Central memory CD8-positive, alpha-beta T cell (primary cell): Measurements from ENCODE around the gene CHMP4A.
"Not testable (repeated sequence)": the region's sequence is repeated elsewhere in the genome, so short reads cannot be mapped to it uniquely, and the experiment has no call there.

Experiments used
- ATAC-seq: fragments of 150-1000 bp; cut with Tn5 transposase; replicated peaks from 2 replicates; pipeline ENCODE4 v1.10.0; 2022; ENCODE audit warnings: mild to moderate bottlenecking, moderate FRiP score, moderate number of reproducible peaks; ENCODE audit not compliant: poor library complexity, severe bottlenecking; ENCODE audit errors: extremely low read depth
- DNase-seq, 2 donors: peaks; one replicate each; pipeline ENCODE4 v3.0.0; 2021; ENCODE audit warnings: low spot score in 2 of 2
- H3K27ac Mint-ChIP-seq: one replicate; pipeline ENCODE4 v1.8.0; 2022; ENCODE audit warnings: low read depth, mild to moderate bottlenecking, moderate library complexity, mixed read lengths
- H3K27me3 Mint-ChIP-seq: one replicate; pipeline ENCODE4 v1.8.0; 2022; ENCODE audit warnings: mixed read lengths
- H3K36me3 Mint-ChIP-seq: one replicate; pipeline ENCODE4 v1.8.0; 2022; ENCODE audit warnings: mild to moderate bottlenecking, moderate library complexity, mixed read lengths; ENCODE audit not compliant: insufficient read depth
- H3K4me1 Mint-ChIP-seq: one replicate; pipeline ENCODE4 v1.8.0; 2022; ENCODE audit warnings: mixed read lengths
- H3K4me3 Mint-ChIP-seq: one replicate; pipeline ENCODE4 v1.8.0; 2022; ENCODE audit warnings: mild to moderate bottlenecking, moderate library complexity, mixed read lengths
- H3K9me3 Mint-ChIP-seq: one replicate; pipeline ENCODE4 v1.8.0; 2022; ENCODE audit warnings: mixed read lengths

CHMP4A gene

DNA sequence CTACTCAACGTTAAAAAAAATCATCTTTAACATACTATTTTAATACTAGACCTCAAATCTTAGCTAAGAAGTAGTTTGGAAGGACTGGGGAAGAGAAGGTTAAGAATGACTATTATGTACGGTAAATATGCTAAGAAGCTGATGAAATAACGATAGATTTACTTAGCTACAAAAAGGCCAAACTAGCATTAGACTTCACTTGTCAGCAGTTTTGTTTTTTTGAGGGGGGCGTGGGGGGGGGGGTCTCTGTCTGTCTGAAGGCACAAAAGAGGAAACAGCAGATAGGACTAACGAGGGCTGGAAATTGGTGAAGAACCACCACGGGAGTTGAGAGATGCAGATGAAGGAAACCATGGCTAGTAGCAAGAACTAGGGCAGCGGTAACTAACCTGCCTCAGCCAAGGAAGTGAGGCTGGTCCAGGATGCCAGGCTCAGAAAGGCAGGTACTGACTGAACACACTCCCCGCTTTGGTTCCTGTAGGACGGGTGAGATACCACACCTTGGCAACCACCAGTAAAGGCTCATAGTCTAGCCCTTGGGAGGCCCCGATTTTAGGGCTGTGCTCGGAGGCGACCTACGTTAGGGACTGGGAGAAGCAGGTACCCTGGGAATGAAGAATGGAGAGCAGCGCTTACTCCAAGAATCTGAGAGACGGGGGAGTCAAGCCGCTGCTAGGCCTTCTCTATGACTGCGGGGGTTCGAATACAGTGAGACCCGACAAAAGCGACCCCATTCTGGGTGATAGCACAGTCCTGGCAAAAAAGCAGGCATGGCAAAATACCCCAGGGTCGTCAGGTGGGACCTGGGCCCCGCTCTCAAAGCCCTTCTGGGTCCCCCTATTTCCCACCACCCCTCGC lies 18.2 kb upstream of the CHMP4A start:
- H3K4me3 Mint-ChIP-seq, result peak overlapping the region; percentile 86
- DNase-seq (no peak), ATAC-seq (peak; percentile 38)
- H3K36me3 Mint-ChIP-seq, result peaks cover 20% of the 10 kb centered on the region
- peaks cover 56% of the 10 kb centered on the region for H3K4me1 Mint-ChIP-seq
- peak overlapping the region; percentile 89 for H3K27ac Mint-ChIP-seq
- H3K27me3 Mint-ChIP-seq, result no peaks in the 10 kb centered on the region
- no peaks in the 10 kb centered on the region for H3K9me3 Mint-ChIP-seq

DNA sequence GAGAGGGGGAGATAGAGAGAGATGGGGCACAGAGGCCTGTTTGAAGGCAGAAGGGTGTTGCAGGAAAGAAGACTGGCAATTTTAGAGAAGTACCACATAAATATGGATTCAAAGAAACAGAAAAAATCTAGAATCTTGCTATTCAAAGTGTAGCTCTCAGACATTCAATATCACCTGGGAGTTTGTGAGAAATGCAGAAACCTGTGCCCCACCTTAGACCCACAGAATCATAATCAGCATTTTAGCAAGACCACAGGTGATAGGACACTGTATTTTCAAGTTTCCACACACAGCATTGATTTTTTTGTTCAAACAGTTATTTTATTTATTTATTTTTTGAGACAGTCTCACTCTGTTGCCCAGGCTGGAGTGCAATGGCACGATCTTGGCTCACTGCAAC lies 15.6 kb upstream of the CHMP4A start:
- no peak for DNase-seq
- ATAC-seq, result no peak
- Mint-ChIP-seq H3K4me3 (no peak overlapping the region), H3K4me1 (peaks cover 41% of the 10 kb centered on the region), H3K27ac (peak overlapping the region; percentile 25), H3K36me3 (peaks cover 20% of the 10 kb centered on the region), H3K9me3 (no peaks in the 10 kb centered on the region), H3K27me3 (no peaks in the 10 kb centered on the region)

DNA sequence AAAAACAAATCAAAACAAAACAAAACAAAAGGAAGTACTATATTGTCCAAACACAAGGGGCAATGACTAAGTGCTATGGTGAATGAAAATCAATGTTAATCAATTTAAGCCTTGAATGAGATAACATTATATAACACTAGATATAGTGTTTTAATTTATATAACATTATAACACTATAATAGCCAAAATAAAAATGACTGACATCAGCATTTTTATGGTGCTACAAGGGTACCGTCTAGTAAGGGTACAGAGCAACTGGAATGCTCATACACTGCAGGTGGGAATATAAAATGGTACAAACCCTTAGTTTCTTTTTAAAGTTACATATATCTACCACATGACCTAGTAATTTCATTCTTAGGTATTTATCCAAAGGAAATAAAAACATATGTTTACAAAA lies 13.2 kb upstream of the CHMP4A start:
- H3K9me3 Mint-ChIP-seq, result no peaks in the 10 kb centered on the region
- H3K4me1 Mint-ChIP-seq, result peaks cover 26% of the 10 kb centered on the region
- no peak overlapping the region for H3K4me3 Mint-ChIP-seq
- H3K27me3 Mint-ChIP-seq, result no peaks in the 10 kb centered on the region
- peaks cover 16% of the 10 kb centered on the region for H3K36me3 Mint-ChIP-seq
- ATAC-seq, result no peak
- H3K27ac Mint-ChIP-seq, result no peak overlapping the region
- DNase-seq, result no peak

DNA sequence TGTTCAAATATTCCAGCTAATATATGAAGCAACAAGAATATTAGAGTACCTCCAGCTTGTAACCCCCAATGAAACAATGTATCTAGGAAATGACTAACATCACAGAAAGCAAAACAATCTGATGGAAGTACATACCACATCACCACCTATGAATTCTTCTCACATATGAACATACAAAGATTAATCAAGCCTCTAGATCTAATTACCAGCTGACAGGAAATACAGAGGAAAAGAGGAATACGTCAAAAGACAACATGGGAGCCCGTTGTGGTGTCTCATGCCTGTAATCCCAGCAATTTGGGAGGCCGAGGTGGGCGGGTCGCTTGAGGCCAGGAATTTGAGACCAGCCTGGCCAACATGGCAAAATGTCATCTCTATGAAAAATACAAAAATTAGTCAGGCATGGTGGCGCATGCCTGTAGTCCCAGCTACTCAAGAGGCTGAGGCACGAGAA lies 11.4 kb upstream of the CHMP4A start:
- no peak for ATAC-seq
- DNase-seq, result no peak
- Mint-ChIP-seq H3K9me3 (no peaks in the 10 kb centered on the region), H3K36me3 (peaks cover 16% of the 10 kb centered on the region), H3K27ac (peak overlapping the region; percentile 62), H3K4me3 (no peak overlapping the region), H3K27me3 (no peaks in the 10 kb centered on the region), H3K4me1 (peaks cover 21% of the 10 kb centered on the region)

DNA sequence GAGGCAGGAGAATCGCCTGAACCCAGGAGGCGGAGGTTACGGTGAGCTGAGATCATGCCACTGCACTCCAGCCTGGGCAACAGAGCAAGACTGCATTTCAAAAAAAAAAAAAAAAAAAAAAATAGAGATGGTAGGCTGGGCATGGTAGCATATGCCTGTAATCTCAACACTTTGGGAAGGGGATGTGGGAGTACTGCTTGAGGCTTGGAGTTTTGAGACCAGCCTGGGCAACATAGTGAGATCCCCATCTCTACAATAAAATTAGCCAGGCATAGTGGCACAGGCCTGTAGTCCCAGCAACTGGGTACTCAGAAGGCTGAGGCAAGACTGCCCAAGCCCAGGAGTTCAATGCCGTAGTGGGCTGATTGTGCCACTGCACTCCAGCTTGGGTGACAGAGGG lies 9.7 kb upstream of the CHMP4A start:
- not testable (repeated sequence) for ATAC-seq, H3K9me3 Mint-ChIP-seq, H3K4me3 Mint-ChIP-seq, H3K27me3 Mint-ChIP-seq, H3K27ac Mint-ChIP-seq, DNase-seq
- peaks cover 21% of the 10 kb centered on the region for H3K4me1 Mint-ChIP-seq
- peaks cover 17% of the 10 kb centered on the region for H3K36me3 Mint-ChIP-seq

DNA sequence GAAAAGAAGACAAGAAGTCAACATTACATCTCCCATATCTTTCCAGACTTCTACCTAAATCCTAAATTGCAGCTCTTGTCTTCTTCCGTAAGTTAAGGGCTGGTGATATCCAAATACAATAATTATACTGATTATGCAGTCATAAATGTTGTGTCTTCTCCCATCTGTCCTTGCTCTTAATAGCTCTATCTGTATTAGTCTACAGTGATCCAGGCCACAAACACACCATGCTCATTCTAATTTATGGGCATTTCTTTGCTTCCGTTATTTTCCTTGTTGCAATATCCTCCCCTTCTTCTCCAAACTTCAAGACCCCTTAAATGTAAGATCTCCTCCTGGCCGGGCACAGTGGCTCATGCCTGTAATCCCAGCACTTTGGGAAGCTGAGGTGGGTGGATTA lies 6.2 kb upstream of the CHMP4A start:
- Mint-ChIP-seq H3K4me1 (peaks cover 29% of the 10 kb centered on the region), H3K9me3 (no peaks in the 10 kb centered on the region), H3K27ac (no peak overlapping the region), H3K4me3 (no peak overlapping the region), H3K27me3 (no peaks in the 10 kb centered on the region), H3K36me3 (peaks cover 19% of the 10 kb centered on the region)
- no peak for DNase-seq
- ATAC-seq, result no peak

DNA sequence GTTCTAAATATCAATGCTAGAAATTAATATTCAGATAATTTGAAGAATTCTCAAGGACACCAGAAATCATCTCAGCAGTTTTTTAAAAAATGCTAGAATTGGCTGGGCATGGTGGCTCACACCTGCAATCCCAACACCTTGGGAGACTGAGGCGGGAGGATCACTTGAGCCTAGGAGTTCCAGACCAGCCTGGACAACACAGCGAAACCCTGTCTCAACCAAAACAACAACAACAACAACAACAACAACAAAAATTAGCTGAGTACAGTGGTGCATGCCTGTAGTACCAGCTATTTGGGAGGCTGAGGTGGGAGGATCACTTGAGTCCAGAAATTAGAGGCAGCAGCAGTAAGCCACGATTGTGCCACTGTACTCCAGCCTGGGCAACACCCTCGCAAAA lies 5.8 kb upstream of the CHMP4A start:
- Mint-ChIP-seq H3K27me3 (no peaks in the 10 kb centered on the region), H3K9me3 (no peaks in the 10 kb centered on the region), H3K36me3 (peaks cover 19% of the 10 kb centered on the region), H3K4me3 (no peak overlapping the region), H3K27ac (no peak overlapping the region), H3K4me1 (peaks cover 31% of the 10 kb centered on the region)
- no peak for ATAC-seq
- no peak for DNase-seq

DNA sequence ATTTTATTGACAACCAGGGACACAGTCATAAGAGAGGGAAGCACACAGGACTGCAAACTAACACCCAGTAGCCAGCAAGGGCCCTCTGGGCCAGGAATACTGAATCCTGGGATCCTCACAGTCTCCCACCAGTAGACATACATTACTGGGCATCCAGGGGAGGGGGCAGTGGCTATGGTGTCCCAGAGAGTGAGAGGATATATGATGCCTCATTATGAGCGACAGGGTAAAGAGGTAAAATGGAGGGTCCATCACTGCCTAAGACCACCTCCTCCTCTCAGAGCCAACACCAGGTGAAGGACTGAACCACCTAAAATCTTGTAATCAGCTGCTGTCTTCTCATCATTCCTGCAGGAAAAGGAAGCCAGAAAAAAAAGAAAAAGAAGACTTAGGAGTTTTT lies 3.6 kb upstream of the CHMP4A start:
- Mint-ChIP-seq H3K27ac (peak overlapping the region; percentile 96), H3K4me1 (peaks cover 50% of the 10 kb centered on the region), H3K36me3 (peaks cover 36% of the 10 kb centered on the region)
- H3K27me3 Mint-ChIP-seq, H3K4me3 Mint-ChIP-seq, ATAC-seq, DNase-seq, H3K9me3 Mint-ChIP-seq: not testable (repeated sequence)

DNA sequence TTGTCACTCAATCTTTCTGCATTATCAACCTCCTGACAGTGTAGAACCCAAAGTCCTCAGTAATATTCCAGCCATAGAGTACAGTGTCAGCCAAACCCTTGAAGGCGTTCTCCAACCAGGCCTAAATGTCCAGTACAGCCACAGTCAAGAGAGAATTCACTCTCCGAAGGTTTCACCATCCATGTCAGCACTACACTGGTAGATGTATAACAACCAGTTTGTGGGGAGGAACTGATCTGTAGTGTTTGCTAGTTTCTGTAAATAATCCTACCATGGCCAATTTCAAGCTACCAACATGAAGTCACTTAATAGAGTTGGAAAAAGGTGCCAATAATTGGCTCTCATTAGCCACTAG lies 3.0 kb upstream of the CHMP4A start:
- Mint-ChIP-seq H3K9me3 (no peaks in the 10 kb centered on the region), H3K36me3 (peaks cover 40% of the 10 kb centered on the region), H3K27ac (peak overlapping the region; percentile 96), H3K4me3 (peak overlapping the region; percentile 88), H3K4me1 (peaks cover 55% of the 10 kb centered on the region), H3K27me3 (no peaks in the 10 kb centered on the region)
- DNase-seq (no peak), ATAC-seq (no peak)

DNA sequence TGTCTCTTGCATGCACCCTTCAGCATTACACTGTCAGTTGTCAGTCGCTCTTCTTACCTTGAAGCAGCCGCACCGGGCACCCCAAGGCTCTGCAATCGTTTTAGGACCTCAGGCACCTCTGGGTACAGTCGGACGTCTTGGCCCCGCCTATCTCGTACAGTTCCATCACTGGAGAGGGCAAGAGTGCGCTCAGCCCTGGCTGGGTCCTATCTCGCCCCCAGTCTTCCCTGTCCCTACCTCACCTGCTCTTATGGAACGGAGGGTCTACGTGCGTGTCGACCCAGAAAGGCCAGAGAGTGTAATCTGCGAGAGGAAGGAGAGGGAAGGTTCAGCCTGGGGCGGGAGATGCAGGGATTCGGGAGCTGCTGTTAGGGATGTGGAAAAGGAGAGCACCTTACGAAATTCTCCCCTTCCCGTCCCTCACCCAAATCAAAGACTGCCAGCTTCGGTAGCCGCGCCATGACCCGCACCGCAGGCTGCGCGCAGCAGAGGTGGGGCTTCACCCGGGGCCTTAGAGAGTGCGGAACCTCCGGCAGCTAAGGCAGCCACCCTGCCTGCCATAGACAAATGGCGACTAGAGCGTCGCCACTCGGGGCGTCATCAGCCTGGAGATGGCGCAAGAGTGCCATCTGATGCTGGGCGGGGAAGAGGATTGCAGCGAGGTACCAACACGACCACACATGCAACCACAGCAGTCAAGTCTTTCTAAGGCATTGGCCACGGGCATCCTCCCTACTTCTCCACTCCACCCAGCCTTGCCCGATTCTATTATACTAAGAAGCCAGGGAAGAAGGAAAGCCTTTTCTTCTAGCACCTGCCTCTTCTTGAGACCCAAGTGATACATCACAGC lies 2.4 kb upstream of the CHMP4A start, which contains the start of gene MDP1:
TSS of gene MDP1 (minus strand) at position 572 of the 850 bp plus-strand sequence. CDS start at position 461, 111 bp downstream.
- ATAC-seq, result peak; percentile 70
- Mint-ChIP-seq H3K4me3 (peak within 1 kb of the TSS; percentile 88), H3K36me3 (peaks cover 40% of the 10 kb centered on the region), H3K4me1 (peaks cover 58% of the 10 kb centered on the region), H3K27me3 (no peaks in the 10 kb centered on the region), H3K9me3 (no peaks in the 10 kb centered on the region), H3K27ac (peak within 1 kb of the TSS; percentile 96)
- DNase-seq, result peak; percentile 72 to 84

DNA sequence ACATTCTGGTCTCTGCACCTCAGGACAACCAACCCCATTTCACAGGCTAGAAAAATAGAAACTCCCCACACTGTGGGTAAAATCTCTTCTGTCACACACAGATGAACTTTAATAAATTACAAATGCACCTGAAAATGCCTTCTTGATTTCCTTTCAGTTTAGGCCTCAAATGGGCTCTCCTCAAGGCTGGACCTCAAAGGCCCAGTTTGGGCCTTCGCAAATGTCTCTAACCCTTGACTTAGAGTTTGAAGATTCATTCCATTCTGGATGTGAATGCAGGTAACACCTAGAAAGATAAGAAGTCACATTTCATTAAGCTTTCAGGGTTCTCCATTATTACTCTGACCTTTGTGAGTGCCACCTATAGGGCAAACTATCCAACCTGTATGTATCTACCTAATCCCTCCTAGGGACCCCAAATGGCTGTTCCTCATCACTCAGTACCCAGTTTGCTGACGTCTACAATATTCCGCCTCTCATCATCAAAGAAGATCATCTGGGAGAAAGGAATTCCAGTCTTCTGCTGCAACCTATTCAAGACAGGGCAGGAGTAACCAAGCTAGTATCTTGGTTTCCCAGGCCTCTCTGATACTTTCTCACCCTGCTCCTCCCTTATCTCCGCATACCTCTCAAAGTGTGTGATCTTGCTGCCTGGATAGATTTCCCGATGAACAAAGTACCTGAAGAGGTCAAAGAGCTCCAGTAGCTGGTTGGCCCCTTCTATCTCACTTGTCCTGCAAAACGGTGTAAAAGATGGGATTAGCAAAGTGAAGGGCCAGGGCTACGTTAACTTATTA lies 776 bp upstream of the CHMP4A start:
- no peaks in the 10 kb centered on the region for H3K27me3 Mint-ChIP-seq
- no peak for ATAC-seq
- peaks cover 59% of the 10 kb centered on the region for H3K4me1 Mint-ChIP-seq
- H3K27ac Mint-ChIP-seq, result peak overlapping the region; percentile 96
- no peak for DNase-seq
- peak overlapping the region; percentile 88 for H3K4me3 Mint-ChIP-seq
- no peaks in the 10 kb centered on the region for H3K9me3 Mint-ChIP-seq
- peaks cover 44% of the 10 kb centered on the region for H3K36me3 Mint-ChIP-seq

DNA sequence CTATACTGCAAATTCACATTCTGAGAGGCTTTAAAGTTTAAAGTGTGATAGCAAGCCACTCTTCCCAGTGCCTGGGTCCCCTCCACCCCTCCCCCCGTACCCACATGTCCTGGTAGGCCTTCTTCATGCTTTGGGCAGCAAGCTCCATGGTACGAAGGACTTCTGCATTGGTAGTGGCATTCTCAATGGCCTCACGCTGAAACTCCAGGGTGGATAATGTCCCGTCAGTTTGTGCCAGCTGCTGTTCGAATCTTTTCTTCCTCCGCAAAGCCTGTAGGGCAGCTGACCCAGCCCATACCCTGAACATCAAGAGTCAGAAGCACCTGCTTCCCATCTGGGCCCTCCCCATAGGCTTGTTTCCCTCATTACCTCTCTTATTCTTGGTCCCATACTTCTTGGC lies 2.0 kb downstream of the CHMP4A start:
- Mint-ChIP-seq H3K27ac (peak overlapping the region; percentile 96), H3K4me3 (peak overlapping the region; percentile 36), H3K9me3 (no peaks in the 10 kb centered on the region), H3K27me3 (no peaks in the 10 kb centered on the region), H3K36me3 (peaks cover 54% of the 10 kb centered on the region), H3K4me1 (peaks cover 64% of the 10 kb centered on the region)
- DNase-seq, result no peak
- no peak for ATAC-seq
